ENCODE measurements around the gene ENG. TPM values are rescaled to one million over a fixed set of nuclear protein-coding genes. Genes with fewer than 3 reads are reported as not detected.

ENG gene
- polyA plus RNA-seq, 3 donors = 15.7 to 26.0 (median 17.9) TPM

DNA sequence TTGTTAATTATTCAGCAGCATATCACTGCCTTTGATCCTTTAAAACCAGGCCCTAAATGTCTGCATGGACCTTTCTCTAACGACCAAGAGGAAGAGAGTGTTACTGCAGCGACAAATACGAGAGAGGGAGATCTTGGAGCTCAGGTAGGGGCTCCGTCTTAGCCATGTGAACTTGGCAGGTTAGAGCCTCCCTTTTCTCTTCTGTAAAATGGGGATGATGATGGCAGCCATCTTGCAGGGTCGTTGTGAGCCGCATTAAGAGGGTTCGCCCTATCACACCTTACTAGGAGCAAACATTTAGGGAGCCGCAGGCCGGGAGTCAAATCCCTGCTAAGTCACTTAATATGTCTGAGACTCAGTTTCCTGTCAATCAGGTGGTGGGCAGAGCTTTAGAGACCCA is 1.6 kb downstream of the ENG start:
- Histone ChIP-seq H4K20me1 (ENCODE audit: insufficient read depth, low read length) (peaks cover 6% of the 10 kb centered on the region), H3K27ac (ENCODE audit: low read depth in 1 of 2, low read length in 2 of 2) (no peak overlapping the region), H2AFZ (ENCODE audit: insufficient read depth, low read depth, low read length, poor library complexity, severe bottlenecking) (no peak overlapping the region), H3K27me3 (ENCODE audit: control insufficient read depth in 2 of 2, insufficient read depth in 2 of 2, low read length in 2 of 2) (no peaks in the 10 kb centered on the region), H3K9ac (ENCODE audit: insufficient read depth, low read length, poor library complexity, severe bottlenecking) (no peak overlapping the region), H3K9me3 (replicated peaks in 1 of 2; ENCODE audit: control insufficient read depth in 1 of 2, insufficient read depth in 1 of 2, low read length in 2 of 2) (peaks cover 15 to 24% of the 10 kb centered on the region in 2 donors), H3K4me2 (replicated peaks; ENCODE audit: extremely low read depth, low read length, poor library complexity, severe bottlenecking) (peak overlapping the region; percentile 95), H3K79me2 (ENCODE audit: insufficient read depth, low read length) (no peaks in the 10 kb centered on the region), H3K4me1 (ENCODE audit: control insufficient read depth in 1 of 2, insufficient read depth in 2 of 2, low read length in 2 of 2) (peaks cover 30 to 35% of the 10 kb centered on the region in 2 donors), H3K4me3 (replicated peaks in 1 of 3; ENCODE audit: low read depth in 2 of 3, low read length in 3 of 3) (peak overlapping the region in 1 of 3 experiments; percentile 89), H3K36me3 (replicated peaks in 1 of 2; ENCODE audit: control insufficient read depth in 1 of 2, insufficient read depth in 2 of 2, low read length in 2 of 2) (peaks cover 0 to 19% of the 10 kb centered on the region in 2 donors)
- Mint-ChIP-seq H3K4me3 (peak overlapping the region; percentile 93 to 95), H3K27me3 (ENCODE audit: low read depth in 3 of 3) (peaks cover 0 to 3% (median 3%) of the 10 kb centered on the region in 3 donors), H3K9me3 (peaks cover 19 to 26% (median 22%) of the 10 kb centered on the region in 7 donors), H3K36me3 (peaks cover 30 to 32% of the 10 kb centered on the region in 2 donors), H3K27ac (peak overlapping the region in 1 of 7 donors; percentile 41), H3K4me1 (peaks cover 38% of the 10 kb centered on the region)
- WGBS (ENCODE audit: insufficient coverage) = 75% methylated on average over 2 of the region's 9 CpGs
- TF ChIP-seq, protein P1, sequence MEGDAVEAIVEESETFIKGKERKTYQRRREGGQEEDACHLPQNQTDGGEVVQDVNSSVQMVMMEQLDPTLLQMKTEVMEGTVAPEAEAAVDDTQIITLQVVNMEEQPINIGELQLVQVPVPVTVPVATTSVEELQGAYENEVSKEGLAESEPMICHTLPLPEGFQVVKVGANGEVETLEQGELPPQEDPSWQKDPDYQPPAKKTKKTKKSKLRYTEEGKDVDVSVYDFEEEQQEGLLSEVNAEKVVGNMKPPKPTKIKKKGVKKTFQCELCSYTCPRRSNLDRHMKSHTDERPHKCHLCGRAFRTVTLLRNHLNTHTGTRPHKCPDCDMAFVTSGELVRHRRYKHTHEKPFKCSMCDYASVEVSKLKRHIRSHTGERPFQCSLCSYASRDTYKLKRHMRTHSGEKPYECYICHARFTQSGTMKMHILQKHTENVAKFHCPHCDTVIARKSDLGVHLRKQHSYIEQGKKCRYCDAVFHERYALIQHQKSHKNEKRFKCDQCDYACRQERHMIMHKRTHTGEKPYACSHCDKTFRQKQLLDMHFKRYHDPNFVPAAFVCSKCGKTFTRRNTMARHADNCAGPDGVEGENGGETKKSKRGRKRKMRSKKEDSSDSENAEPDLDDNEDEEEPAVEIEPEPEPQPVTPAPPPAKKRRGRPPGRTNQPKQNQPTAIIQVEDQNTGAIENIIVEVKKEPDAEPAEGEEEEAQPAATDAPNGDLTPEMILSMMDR (IDR thresholded peaks at IDR 0.05) = no peak
- no peak for DNase-seq
- intact Hi-C loops (cut with micrococcal nuclease) = no loop called here

DNA sequence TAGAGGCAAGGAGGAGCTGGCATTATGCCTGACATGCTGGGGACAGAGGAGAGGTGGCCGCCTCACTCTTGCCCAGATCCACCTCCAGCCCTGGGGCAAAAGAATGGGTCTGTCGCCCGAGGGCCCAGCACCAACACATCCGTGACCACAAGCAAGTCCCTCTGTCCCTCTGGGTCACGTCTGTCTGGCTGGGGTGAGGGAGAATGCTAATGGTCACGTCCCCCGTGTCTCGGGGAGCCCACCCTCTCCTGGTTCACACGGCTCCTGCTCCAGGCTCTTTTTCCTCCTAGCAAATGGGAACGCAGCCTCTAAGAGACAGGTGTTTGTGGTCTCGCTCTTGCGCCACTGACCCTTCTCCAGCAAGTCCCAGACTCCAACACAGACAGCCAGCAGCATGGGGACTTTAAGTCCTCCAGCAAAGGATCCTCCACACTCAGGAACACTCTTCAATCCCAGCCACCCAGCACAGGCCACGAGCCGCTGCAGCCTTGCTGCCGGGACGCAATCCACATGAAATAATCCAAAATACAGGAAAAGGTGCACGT is 4.1 kb downstream of the ENG start:
- Mint-ChIP-seq H3K27ac (no peak overlapping the region), H3K36me3 (peaks cover 26 to 32% of the 10 kb centered on the region in 2 donors), H3K27me3 (ENCODE audit: low read depth in 3 of 3) (peaks cover 0 to 3% (median 3%) of the 10 kb centered on the region in 3 donors), H3K4me3 (no peak overlapping the region), H3K4me1 (peaks cover 39% of the 10 kb centered on the region), H3K9me3 (peaks cover 19 to 26% (median 22%) of the 10 kb centered on the region in 7 donors)
- Histone ChIP-seq H4K20me1 (ENCODE audit: insufficient read depth, low read length) (peaks cover 13% of the 10 kb centered on the region), H3K9me3 (replicated peaks in 1 of 2; ENCODE audit: control insufficient read depth in 1 of 2, insufficient read depth in 1 of 2, low read length in 2 of 2) (peaks cover 15 to 24% of the 10 kb centered on the region in 2 donors), H3K9ac (ENCODE audit: insufficient read depth, low read length, poor library complexity, severe bottlenecking) (no peak overlapping the region), H2AFZ (ENCODE audit: insufficient read depth, low read depth, low read length, poor library complexity, severe bottlenecking) (no peak overlapping the region), H3K4me2 (replicated peaks; ENCODE audit: extremely low read depth, low read length, poor library complexity, severe bottlenecking) (no peak overlapping the region), H3K79me2 (ENCODE audit: insufficient read depth, low read length) (no peaks in the 10 kb centered on the region), H3K27ac (ENCODE audit: low read depth in 1 of 2, low read length in 2 of 2) (no peak overlapping the region), H3K36me3 (replicated peaks in 1 of 2; ENCODE audit: control insufficient read depth in 1 of 2, insufficient read depth in 2 of 2, low read length in 2 of 2) (peaks cover 0 to 19% of the 10 kb centered on the region in 2 donors), H3K27me3 (ENCODE audit: control insufficient read depth in 2 of 2, insufficient read depth in 2 of 2, low read length in 2 of 2) (no peaks in the 10 kb centered on the region), H3K4me1 (ENCODE audit: control insufficient read depth in 1 of 2, insufficient read depth in 2 of 2, low read length in 2 of 2) (peaks cover 29 to 30% of the 10 kb centered on the region in 2 donors), H3K4me3 (replicated peaks in 1 of 3; ENCODE audit: low read depth in 2 of 3, low read length in 3 of 3) (no peak overlapping the region)
- no peak for DNase-seq
- TF ChIP-seq, protein P1 (IDR thresholded peaks at IDR 0.05) = no peak
- WGBS (ENCODE audit: insufficient coverage) = 100% methylated on average over 6 of the region's 17 CpGs
- intact Hi-C loops (cut with micrococcal nuclease) = no loop called here

Measured in CD14-positive monocyte (primary cell).